Fibroblast of skin of left biceps (primary cell): ENCODE measurements around the gene SNN.

Experiments
- DNase-seq, 2 experiments: peaks; one replicate each; pipeline ENCODE4 v3.0.0-alpha.2; 2013; ENCODE audit warnings: low read depth in 2 of 2

Gene SNN

DNA sequence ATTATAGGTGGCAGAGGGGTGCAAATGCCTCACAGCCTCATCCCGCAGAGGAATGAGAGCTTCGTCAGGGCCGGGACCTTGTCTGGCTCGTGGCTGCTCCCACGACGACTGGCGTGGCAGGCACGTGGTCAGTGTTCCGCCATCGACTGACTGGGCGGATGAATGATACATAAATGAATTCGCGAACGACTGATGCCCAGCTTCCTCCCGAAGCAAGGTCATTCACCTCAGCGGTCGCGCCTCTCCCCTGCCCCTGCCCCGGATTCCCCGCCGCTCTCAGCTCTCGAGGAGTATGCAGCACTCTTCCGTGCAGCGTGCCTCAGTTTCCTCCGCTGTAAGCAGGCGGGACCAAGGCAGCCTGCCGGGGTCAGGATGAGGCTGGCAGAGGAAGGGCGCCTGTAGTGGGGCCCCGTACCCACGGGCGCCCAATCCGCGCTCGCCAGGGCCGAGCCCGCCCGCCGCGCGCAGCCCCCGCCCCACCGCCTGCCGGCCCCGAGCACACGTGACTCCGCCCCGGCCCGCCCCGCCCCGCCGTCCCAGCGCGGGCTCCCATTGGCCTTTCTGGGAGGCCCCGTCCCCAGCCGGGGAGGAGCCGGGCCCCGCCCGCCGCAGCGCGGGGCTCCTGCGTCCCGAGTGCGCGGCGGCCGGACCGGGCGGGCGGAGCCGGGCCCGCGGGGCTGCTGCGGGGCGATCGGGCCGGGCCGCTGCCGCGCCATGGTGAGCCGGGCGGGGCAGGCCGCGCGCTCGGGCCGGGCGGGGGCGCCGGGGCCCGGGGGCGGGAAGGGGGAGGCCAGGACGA is at the start of gene SNN:
SNN (plus strand) TSS at position 632 of the 799 bp plus-strand sequence. CDS start 7,605 bp downstream, outside the sequence.
- DNase-seq = peak; percentile 63 to 67

GRCh38 chr16:11619327-11619851 is 48.9 kb upstream of the SNN start:
- no peak for DNase-seq

GRCh38 chr16:11620243-11621003 is 47.8 kb upstream of the SNN start:
- no peak for DNase-seq

DNA sequence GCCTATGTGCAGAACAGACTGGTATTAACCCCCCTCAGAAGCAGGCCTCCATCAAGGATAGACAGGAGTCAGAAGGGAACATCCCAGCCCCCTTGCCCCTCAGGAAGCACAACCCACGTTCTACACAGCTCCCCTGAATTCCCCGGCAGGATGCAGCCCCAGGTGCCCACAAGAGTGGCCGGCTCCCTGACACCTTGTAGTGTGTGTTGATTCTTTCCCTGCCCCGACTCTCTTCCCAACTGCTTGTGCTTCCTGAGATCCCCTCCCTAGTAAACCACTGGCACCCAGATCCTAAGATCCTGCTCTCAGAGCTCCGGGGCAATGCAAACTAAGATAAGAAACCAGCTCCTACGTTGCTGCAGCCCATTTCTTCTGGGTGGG is 46.7 kb upstream of the SNN start:
- no peak for DNase-seq

- no peak for DNase-seq
Measured at GRCh38 chr16:11621920-11622651, 46.2 kb upstream of the SNN start.

DNA sequence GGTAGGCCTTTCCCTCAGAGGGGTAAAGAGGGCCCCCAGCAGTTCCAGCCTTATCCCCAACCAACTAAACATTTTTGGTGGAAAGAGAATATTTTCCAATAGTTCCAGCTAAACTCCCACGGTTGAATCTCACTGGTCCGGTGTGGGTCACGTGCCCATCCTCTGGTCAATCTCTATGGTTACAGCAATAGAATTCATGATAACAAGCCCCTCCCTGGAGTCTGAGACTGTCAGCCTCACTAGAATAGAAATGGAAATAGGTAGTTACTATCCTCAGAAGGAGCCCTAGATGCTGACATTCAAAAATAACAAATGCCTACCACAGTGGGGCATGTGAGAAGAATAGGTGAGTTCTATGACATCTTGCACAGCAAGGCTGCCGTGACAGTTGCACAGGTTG is 44.0 kb upstream of the SNN start:
- DNase-seq = no peak

GRCh38 chr16:11624636-11625607 is 43.3 kb upstream of the SNN start:
- DNase-seq = no peak

- DNase-seq = no peak
Measured at GRCh38 chr16:11625769-11626168, 42.5 kb upstream of the SNN start.

DNA sequence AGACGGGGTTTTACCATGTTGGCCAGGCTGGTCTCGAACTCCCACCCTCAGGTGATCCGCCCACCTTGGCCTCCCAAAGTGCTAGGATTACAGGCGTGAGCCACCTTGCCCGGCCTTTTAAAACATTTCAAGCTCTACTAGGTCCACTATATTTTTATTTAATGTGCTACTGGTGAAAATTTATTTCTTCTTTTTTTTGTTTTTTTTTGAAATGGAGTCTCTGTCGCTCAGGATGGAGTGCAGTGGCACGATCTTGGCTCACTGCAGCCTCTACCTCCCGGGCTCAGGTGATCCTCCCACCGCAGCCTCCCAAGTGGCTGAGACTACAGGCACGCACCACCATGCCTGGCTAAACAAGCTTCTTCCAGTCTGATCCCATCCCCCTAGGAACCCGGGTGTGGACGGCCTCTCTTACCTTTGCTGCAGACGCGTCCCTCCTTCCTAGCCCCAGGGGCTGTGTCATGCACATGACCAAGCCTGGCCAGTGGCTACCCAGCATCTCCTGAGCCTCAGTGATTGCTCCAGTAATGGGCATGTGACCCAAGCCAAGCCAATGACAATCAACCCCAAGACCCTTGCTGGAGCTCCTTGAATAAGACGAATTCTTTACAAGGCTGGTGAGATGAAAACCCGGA is 41.5 kb upstream of the SNN start:
- DNase-seq = no peak

DNA sequence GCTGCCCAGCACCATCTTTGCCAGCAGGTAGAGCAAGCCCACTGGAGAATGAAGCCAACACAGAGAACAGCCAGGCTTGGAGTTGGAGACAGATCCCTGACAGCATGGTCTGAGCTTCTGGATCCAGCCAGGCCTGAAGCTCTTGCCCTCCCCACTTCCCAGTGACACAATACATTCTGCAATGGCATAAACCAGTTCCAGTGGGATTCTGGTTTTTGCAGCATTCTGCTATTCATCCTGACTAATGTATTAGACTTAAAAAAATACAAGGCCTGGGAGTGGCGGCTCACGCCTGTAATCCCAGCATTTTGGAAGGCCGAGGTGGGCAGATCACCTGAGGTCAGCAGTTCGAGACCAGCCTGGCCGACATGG is 41.0 kb upstream of the SNN start:
- no peak for DNase-seq

DNA sequence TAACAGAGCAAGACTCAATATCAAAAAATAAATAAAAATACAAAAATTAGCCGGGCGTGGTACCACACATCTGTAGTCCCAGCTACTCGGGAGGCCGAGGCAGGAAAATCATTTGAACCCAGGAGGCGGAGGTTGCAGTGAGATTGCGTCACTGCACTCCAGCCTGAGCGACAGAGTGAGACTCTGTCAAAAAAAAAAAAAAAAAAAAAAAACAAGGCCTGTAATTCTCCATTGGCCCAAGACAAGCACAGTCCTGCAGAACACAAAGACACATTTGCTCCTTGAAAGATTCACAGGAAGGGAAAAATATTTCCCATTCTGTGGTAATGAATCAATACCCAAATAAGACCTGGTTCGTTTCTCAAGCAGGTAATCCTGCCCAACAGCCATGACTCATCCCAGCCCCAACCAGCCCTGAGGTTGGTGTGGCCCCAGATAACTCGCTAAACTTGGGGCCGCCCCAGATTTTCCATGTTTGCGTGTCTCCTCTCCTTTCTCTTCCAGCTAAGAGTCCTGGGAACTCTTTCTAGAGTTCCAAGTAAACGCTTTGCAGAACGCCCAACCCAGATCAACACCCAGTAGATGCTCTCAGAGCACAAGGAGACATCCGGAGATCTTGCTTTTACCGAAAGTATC is 40.3 kb upstream of the SNN start:
- peak; percentile 22 to 25 for DNase-seq

GRCh38 chr16:11629071-11630030 is 38.9 kb upstream of the SNN start:
- no peak for DNase-seq

DNA sequence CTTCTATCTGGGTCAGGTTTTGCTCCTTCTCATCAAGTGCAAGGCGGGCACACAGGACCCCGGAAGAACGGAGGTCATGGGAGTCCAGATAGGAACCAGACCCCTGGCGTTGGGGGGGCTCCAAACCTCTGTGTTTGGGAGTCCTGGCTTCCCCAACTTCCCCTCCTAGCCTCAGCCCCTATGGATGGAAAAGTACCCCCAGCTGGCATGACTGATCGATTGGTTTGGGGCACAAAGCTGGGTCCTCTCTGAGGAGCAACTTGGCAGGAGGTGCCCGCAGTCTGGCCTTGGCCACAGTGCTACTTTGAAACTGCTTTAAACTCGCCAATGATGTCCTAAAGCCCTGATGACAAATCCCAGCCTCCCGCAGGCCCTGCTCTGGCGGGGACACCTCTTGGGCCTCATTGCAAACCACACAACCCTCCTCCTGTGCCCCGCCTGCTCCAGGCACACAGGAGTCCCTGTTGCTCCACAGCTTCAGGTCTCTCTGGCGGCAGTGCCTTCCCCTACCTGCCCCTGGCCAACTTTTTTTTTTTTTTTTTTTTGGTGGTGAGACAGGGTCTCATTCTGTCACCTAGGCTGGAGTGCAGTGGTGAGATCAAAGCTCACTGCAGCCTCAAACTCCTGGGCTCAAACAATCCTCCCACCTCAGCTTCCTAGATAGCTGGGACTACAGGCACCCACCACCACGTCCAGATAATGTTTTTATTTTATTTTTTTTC is 38.0 kb upstream of the SNN start:
- no peak for DNase-seq

GRCh38 chr16:11630768-11631056 is 37.5 kb upstream of the SNN start:
- DNase-seq = no peak

GRCh38 chr16:11631214-11631613 is 37.0 kb upstream of the SNN start:
- DNase-seq = no peak

GRCh38 chr16:11632455-11632939 is 35.8 kb upstream of the SNN start:
- DNase-seq = peak; percentile 33 to 42

DNA sequence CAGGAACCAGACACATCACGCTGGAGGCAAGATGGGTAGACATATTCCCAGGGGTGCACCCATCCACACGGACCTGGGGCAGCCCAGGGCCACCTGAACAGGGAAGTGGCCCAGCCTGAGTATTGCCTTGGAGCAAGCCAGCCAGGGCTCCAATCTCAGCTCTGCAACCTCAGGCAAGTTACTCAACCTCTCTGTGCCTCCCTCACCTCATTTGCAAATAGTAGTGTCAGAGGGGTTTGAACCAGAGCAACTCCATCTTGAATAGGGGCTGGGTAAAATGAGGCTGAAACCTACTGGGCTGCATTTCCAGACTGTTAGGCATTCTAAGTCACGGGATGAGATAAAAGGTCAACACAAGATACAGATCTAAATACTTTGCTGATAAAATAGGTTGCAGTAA is 35.1 kb upstream of the SNN start:
- DNase-seq = no peak

- DNase-seq = no peak
Measured at GRCh38 chr16:11634312-11634711, 33.9 kb upstream of the SNN start.
